Subcutaneous abdominal adipose tissue (tissue), 5 donors: ENCODE data around the gene TRIM61.

ENCODE experiments used
- H3K27ac ChIP-seq: one replicate; pipeline ENCODE4 v1.7.0; 2013; ENCODE audit warnings: low read depth, mild to moderate bottlenecking, inconsistent platforms, low read length, moderate library complexity
- H3K27me3 ChIP-seq, 5 donors: one replicate each; pipeline ENCODE4 v1.7.0; 2013; ENCODE audit warnings: low read length in 5 of 5, inconsistent platforms in 1 of 5; ENCODE audit not compliant: control insufficient read depth in 5 of 5, insufficient read depth in 4 of 5
- H3K36me3 ChIP-seq, 5 donors: one replicate each; pipeline ENCODE4 v1.7.0; 2013; ENCODE audit warnings: low read length in 5 of 5; ENCODE audit not compliant: control insufficient read depth in 5 of 5, insufficient read depth in 5 of 5
- H3K4me1 ChIP-seq, 5 donors: one replicate each; pipeline ENCODE4 v1.7.0; 2013; ENCODE audit warnings: low read length in 5 of 5, mild to moderate bottlenecking in 3 of 5, moderate library complexity in 1 of 5; ENCODE audit not compliant: control insufficient read depth in 5 of 5, insufficient read depth in 5 of 5
- H3K4me3 ChIP-seq, 5 donors: one replicate each; pipeline ENCODE4 v1.7.0; 2013; ENCODE audit warnings: low read length in 5 of 5, low read depth in 1 of 5
- H3K9ac ChIP-seq, 5 donors: one replicate each; pipeline ENCODE4 v1.7.0; 2013; ENCODE audit warnings: low read length in 5 of 5, mild to moderate bottlenecking in 4 of 5, moderate library complexity in 3 of 5
- H3K9me3 ChIP-seq, 5 donors: one replicate each; pipeline ENCODE4 v1.7.0; 2013; ENCODE audit warnings: low read length in 5 of 5; ENCODE audit not compliant: control insufficient read depth in 5 of 5
- donor health status: healthy.
- donor health status: healthy.
- donor health status: healthy.
- donor health status: healthy.
- donor health status: healthy.

The TRIM61 gene

DNA sequence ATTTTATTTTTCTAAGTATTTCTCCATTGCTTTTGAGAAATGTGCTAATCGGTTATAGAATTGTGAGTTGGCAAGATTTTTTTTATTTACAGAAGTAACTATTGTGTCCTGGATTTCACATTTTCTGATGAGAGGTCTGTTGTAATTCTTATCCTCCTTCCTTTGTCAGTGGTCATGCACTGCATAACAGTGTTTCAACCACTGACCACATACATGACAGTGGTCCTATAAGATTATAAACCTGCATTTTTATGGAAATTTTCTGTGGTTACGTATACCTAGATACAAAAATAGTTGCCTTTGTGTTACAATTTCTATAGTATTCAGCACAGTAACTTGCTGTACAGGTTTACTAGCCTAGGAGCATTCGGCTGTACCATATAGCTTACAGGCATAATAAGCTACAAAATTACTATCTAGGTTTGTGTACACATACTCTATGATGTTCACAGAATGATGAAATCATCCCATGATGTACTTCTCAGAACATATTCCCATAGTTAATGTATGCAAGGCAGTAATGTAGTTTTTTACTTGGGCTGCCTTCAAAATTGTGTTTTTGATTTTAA lies 52.7 kb downstream of the TRIM61 start:
- Histone ChIP-seq H3K9me3 (peaks cover 0 to 2% (median 0%) of the 10 kb centered on the region in 5 donors), H3K36me3 (no peaks in the 10 kb centered on the region), H3K4me3 (no peak overlapping the region), H3K9ac (no peak overlapping the region), H3K4me1 (no peaks in the 10 kb centered on the region), H3K27ac (no peak overlapping the region), H3K27me3 (no peaks in the 10 kb centered on the region)

DNA sequence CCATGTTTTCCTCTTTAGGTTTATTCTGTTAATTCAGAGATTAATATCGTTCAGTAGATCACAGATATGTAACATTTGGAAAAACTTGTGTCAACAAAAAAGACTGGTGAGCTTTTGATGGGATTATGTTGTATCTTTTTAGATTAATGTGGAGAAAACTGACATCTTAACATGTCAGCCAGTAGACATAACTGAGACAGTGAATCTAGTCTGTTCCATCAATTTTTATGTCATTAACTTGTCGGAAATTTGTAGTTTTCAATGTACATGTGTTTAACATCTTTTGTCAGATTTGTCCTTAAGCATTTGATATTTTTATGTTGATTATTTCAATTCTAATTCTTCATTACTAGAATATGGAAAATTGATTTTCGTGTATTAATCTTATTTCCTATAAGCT lies 58.5 kb downstream of the TRIM61 start:
- Histone ChIP-seq H3K36me3 (no peaks in the 10 kb centered on the region), H3K9me3 (peaks cover 0 to 2% (median 0%) of the 10 kb centered on the region in 5 donors), H3K9ac (no peak overlapping the region), H3K4me1 (no peaks in the 10 kb centered on the region), H3K27ac (no peak overlapping the region), H3K4me3 (no peak overlapping the region), H3K27me3 (no peaks in the 10 kb centered on the region)
